Liver (tissue), 9 donors: Measurements from ENCODE around the gene ERFL. TPM values are rescaled to one million over a fixed set of nuclear protein-coding genes. Genes with fewer than 3 reads are reported as not detected.

Experiments
- DNase-seq: peaks from one replicate; pipeline ENCODE4 v3.0.0-alpha.2; 2017; ENCODE audit warnings: low spot score
- H3K27ac ChIP-seq, 2 donors: one replicate each; pipeline ENCODE4 v1.7.0; 2013; ENCODE audit warnings: inconsistent platforms in 2 of 2, low read length in 2 of 2, control low read depth in 1 of 2, low read depth in 1 of 2, mild to moderate bottlenecking in 1 of 2
- H3K27me3 ChIP-seq, 4 donors: one replicate each; pipeline versions ENCODE4 v1.6.1 to v1.7.0; 2013; ENCODE audit warnings: low read length in 3 of 4, inconsistent platforms in 1 of 4, mild to moderate bottlenecking in 1 of 4, moderate library complexity in 1 of 4; ENCODE audit not compliant: control insufficient read depth in 4 of 4, insufficient read depth in 4 of 4
- H3K36me3 ChIP-seq, 4 donors: one replicate each; pipeline versions ENCODE4 v1.6.1 to v1.7.0; 2013; ENCODE audit warnings: low read length in 3 of 4, mild to moderate bottlenecking in 3 of 4, low read depth in 1 of 4, moderate library complexity in 1 of 4; ENCODE audit not compliant: control insufficient read depth in 4 of 4, insufficient read depth in 3 of 4
- H3K4me1 ChIP-seq, 4 donors: one replicate each; pipeline versions ENCODE4 v1.6.1 to v1.7.0; 2013; ENCODE audit warnings: low read length in 3 of 4, mild to moderate bottlenecking in 3 of 4, moderate library complexity in 1 of 4; ENCODE audit not compliant: control insufficient read depth in 4 of 4, insufficient read depth in 4 of 4
- H3K4me3 ChIP-seq, 3 donors: one replicate each; pipeline versions ENCODE4 v1.6.1 to v1.7.0; 2013; ENCODE audit warnings: low read length in 3 of 3, control low read depth in 1 of 3, low read depth in 1 of 3, mild to moderate bottlenecking in 1 of 3
- H3K9ac ChIP-seq, 2 donors: one replicate each; pipeline ENCODE4 v1.7.0; 2013; ENCODE audit warnings: low read length in 2 of 2, mild to moderate bottlenecking in 2 of 2, moderate library complexity in 2 of 2, control low read depth in 1 of 2, low read depth in 1 of 2
- H3K9me3 ChIP-seq, 4 donors: one replicate each; pipeline versions ENCODE4 v1.6.1 to v1.7.0; 2013; ENCODE audit warnings: low read length in 3 of 4; ENCODE audit not compliant: control insufficient read depth in 4 of 4
- EGR1 ChIP-seq, 2 donors: IDR thresholded peaks; 2 replicates each; pipeline ENCODE4 v1.6.1; 2016 to 2018; ENCODE audit warnings: antibody characterized with exemption in 2 of 2, low read depth in 2 of 2
- GABPA ChIP-seq, 2 donors: IDR thresholded peaks in 1 of 2; conservative IDR thresholded peaks in 1 of 2; 2 replicates each; pipeline ENCODE4 v1.6.1; 2016; ENCODE audit warnings: antibody characterized with exemption in 2 of 2, mild to moderate bottlenecking in 1 of 2, moderate library complexity in 1 of 2
- HNF4A ChIP-seq, 2 donors: conservative IDR thresholded peaks; 2 replicates each; pipeline ENCODE4 v1.6.1; 2016; ENCODE audit warnings: antibody characterized with exemption in 2 of 2, mild to moderate bottlenecking in 2 of 2
- HNF4G ChIP-seq: IDR thresholded peaks from 2 replicates; pipeline ENCODE4 v1.6.1; 2016; ENCODE audit warnings: antibody characterized with exemption
- JUND ChIP-seq, 2 donors: IDR thresholded peaks; 2 replicates each; pipeline ENCODE4 v1.6.1; 2016; ENCODE audit warnings: antibody characterized with exemption in 2 of 2
- NR2F2 ChIP-seq: IDR thresholded peaks from 2 replicates; pipeline ENCODE4 v1.6.1; 2016; ENCODE audit warnings: antibody characterized with exemption
- RAD21 ChIP-seq, 2 donors: IDR thresholded peaks; 2 replicates each; pipeline ENCODE4 v1.6.1; 2016; ENCODE audit warnings: antibody characterized with exemption in 2 of 2, mild to moderate bottlenecking in 2 of 2
- RXRA ChIP-seq, 2 donors: IDR thresholded peaks; 2 replicates each; pipeline ENCODE4 v1.6.1; 2017 to 2018; ENCODE audit warnings: antibody characterized with exemption in 2 of 2, mild to moderate bottlenecking in 1 of 2
- SP1 ChIP-seq: IDR thresholded peaks from 2 replicates; pipeline ENCODE4 v1.6.1; 2018; ENCODE audit warnings: antibody characterized with exemption, mild to moderate bottlenecking
- TAF1 ChIP-seq: conservative IDR thresholded peaks from 2 replicates; pipeline ENCODE4 v1.6.1; 2016; ENCODE audit warnings: antibody characterized with exemption, mild to moderate bottlenecking
- YY1 ChIP-seq: IDR thresholded peaks from 2 replicates; pipeline ENCODE4 v1.6.1; 2016; ENCODE audit warnings: antibody characterized with exemption, mild to moderate bottlenecking
- WGBS: extraction: QIAGEN DNeasy Blood & Tissue Kit; methylation state at CpG from one replicate; pipeline ENCODE4 v1.1.7; 2013; 5-methylcytosine and 5-hydroxymethylcytosine counted together
- polyA plus RNA-seq, 2 donors: library from polyadenylated mRNA; stranded (reverse) in 1 of 2; unstranded in 1 of 2; fragments of 200-250 nt in 1 of 2; fragments of >200 nt in 1 of 2; fragmentation: Nextera tagmentation in 1 of 2; extraction: Ambion mirVana in 1 of 2; gene quantifications; one replicate each; pipeline versions ENCODE4 v1.2.1 to v1.2.3, GENCODE V29; 2013 to 2015
- total RNA-seq, 2 donors: library from RNA; depleted of rRNA; stranded (reverse); fragments of >200 nt; gene quantifications; one replicate each; pipeline ENCODE4 v1.2.3, GENCODE V29; 2014
- TF ChIP-seq, protein P1 (sequence below): IDR thresholded peaks from 2 replicates; pipeline ENCODE4 v1.6.1; 2016; ENCODE audit warnings: antibody characterized with exemption
- TF ChIP-seq, protein P2 (sequence below): fragments of 150-350 bp; IDR thresholded peaks from 2 replicates; pipeline ENCODE4 v1.5.1; 2017; ENCODE audit warnings: improper control_type of control experiment, low read depth, low read length; ENCODE audit not compliant: missing input control
- TF ChIP-seq, protein P3 (sequence below): IDR thresholded peaks from 2 replicates; pipeline ENCODE4 v1.6.1; 2016; ENCODE audit warnings: antibody characterized with exemption, mild to moderate bottlenecking
- TF ChIP-seq, protein P4 (sequence below): IDR thresholded peaks from 2 replicates; pipeline ENCODE4 v1.6.1; 2016; ENCODE audit warnings: antibody characterized with exemption
- donor health status: healthy.
- donor health status: healthy.
- donor health status: healthy.
- donor health status: healthy.
- donor health status: healthy.

Gene ERFL
- total and polyA plus RNA-seq, 4 donors: not detected

DNA sequence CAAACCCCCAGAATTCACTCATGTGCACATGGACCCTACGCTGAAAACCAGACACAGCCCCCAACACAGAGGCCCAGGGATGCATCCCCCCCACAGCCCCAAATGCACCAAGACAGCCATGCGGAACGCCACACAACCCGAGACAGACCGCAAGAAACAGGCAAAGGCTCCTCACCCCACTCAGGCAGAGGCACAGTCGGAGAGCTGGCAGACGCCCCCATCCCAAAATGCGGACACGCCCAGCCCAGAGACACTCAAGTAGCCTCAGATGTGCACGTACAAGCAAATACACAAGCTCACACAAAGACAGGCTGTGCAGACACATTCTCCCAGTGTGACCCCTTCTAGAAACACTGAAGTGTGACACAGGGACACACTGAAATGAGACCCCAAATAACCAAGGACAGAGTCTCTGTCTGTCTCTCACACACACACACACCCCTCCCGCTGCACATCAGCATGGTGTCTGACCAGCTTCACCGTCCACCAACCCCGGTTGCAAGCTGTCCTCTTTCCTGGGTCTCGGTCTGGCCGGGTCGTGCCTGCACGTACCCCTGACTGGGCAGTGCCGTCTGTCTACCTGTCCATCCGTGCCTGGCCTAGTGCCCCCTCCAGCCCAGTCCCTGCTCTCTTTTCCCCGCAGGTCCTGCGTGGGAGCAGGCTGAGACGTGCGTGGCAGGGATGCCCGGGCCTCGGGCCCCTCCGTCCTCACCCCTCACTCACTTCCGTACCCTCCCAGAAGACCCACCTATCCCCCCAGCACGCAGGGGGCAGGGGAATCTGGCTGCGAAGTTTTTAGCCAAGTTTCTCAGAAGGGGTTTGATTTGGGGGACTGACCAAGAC is 16.1 kb downstream of the ERFL start (continued):
- no peak for TF ChIP-seq EGR1 (IDR thresholded peaks at IDR 0.05; ENCODE audit: low read depth in 2 of 2)

DNA sequence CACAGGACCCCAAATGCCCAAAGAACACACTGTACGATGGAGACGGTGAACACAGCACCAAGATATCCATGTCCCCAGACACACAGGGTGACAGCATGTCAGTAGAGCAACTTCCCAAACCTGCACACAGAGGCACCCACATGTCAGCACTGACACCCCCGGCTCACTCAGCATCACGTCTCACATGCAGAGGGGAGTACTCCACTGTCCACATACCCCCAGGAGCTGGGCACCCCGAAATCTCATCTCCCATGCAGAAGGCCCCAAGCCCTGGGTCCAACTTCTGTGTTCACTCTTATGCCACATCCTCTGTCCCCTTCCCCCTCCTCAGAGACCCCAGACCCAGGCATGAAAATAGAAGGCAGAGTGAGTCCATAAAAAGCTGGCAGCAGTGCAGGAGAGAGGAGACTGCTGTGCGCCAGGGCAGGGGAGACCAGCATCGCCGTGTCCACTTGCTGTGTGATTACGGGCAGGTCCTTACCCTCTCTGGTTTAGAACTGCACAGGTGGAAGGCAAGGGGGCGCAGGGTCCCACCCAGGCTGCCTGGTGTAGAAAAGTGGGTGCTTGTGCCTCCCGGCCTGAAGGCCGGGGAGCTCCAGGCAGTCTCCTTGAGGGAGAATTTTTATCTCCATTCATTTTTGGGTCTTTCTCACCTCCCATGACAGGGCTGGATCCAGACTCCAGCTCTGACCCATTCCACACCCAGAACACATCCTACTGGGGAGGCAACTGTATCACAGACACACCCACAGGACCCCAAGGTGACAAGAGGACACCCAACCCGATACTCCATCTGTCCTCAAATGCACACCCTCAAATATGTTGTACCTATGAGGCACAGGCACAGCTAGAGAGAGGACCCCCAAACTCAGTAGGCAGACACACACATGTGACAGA is 17.0 kb downstream of the ERFL start:
- H3K9me3 ChIP-seq: no peaks in the 10 kb centered on the region
- 62% methylated on average over 13 of the region's 13 CpGs for WGBS
- H3K27me3 ChIP-seq: peaks cover 4 to 7% (median 5%) of the 10 kb centered on the region in 4 donors
- H3K4me1 ChIP-seq: peaks cover 0 to 3% (median 1%) of the 10 kb centered on the region in 4 donors
- H3K27ac ChIP-seq: no peak overlapping the region
- no peak overlapping the region for H3K9ac ChIP-seq
- H3K36me3 ChIP-seq: peaks cover 0 to 5% (median 2%) of the 10 kb centered on the region in 4 donors
- no peak for DNase-seq
- TF ChIP-seq, protein P1, sequence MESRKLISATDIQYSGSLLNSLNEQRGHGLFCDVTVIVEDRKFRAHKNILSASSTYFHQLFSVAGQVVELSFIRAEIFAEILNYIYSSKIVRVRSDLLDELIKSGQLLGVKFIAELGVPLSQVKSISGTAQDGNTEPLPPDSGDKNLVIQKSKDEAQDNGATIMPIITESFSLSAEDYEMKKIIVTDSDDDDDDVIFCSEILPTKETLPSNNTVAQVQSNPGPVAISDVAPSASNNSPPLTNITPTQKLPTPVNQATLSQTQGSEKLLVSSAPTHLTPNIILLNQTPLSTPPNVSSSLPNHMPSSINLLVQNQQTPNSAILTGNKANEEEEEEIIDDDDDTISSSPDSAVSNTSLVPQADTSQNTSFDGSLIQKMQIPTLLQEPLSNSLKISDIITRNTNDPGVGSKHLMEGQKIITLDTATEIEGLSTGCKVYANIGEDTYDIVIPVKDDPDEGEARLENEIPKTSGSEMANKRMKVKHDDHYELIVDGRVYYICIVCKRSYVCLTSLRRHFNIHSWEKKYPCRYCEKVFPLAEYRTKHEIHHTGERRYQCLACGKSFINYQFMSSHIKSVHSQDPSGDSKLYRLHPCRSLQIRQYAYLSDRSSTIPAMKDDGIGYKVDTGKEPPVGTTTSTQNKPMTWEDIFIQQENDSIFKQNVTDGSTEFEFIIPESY: no peak
- no peak for TF ChIP-seq HNF4A (conservative IDR thresholded peaks at IDR 0.05)
- TF ChIP-seq YY1: no peak
- TF ChIP-seq RXRA (IDR thresholded peaks at IDR 0.05): no peak
- no peak for TF ChIP-seq GABPA (IDR thresholded peaks at IDR 0.05 in 1 of 2, conservative IDR thresholded peaks at IDR 0.05 in 1 of 2)
- TF ChIP-seq NR2F2: no peak
- H3K4me3 ChIP-seq: no peak overlapping the region

DNA sequence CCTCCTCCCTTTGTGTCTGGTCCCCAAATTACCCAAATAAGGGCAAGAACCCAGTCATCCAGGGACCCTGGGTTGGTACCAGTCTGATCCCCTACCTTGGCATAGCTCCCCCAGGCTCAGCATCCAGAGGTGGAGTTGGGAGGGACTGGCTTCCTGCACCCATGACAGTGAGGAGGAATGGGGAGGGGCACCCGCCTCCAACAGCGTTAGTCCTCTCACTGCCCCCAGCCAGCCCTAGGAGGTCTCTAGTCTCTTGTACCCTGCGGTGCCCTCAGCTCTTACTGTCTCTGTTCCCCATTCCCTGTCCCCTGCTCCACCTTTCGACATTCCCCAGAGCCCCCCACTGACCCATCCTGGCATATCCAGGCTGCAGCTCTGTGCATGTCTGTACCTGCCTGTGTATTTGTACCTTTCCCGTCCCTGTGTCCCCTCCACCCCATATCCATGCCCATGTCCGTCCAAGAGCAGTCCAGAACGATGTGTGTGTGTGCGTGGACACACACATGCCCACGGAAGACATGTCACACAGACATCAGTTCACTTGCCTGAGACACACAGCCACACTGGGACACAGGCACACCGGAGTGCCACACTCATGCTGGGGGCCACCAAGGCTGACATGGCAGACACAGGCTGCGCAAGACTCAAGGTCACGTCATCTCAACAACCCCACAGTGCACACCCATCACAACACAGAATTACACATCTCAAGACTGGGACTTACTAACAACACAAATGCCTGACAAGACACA is 17.8 kb downstream of the ERFL start:
- Histone ChIP-seq H3K9me3 (no peaks in the 10 kb centered on the region), H3K4me1 (peaks cover 0 to 3% (median 1%) of the 10 kb centered on the region in 4 donors), H3K27ac (no peak overlapping the region), H3K36me3 (peaks cover 0 to 12% (median 3%) of the 10 kb centered on the region in 4 donors), H3K27me3 (peaks cover under 1 to 7% (median 3%) of the 10 kb centered on the region in 4 donors), H3K4me3 (no peak overlapping the region), H3K9ac (no peak overlapping the region)
- WGBS: 65% methylated on average over 12 of the region's 12 CpGs
- DNase-seq: no peak
- TF ChIP-seq YY1 (no peak), SP1 (no peak), TAF1 (no peak), GABPA (IDR thresholded peaks at IDR 0.05 in 1 of 2, conservative IDR thresholded peaks at IDR 0.05 in 1 of 2) (no peak), HNF4G (no peak), RAD21 (IDR thresholded peaks at IDR 0.05) (no peak), JUND (IDR thresholded peaks at IDR 0.05) (no peak), NR2F2 (no peak), EGR1 (IDR thresholded peaks at IDR 0.05; ENCODE audit: low read depth in 2 of 2) (no peak)
- TF ChIP-seq, protein P2, sequence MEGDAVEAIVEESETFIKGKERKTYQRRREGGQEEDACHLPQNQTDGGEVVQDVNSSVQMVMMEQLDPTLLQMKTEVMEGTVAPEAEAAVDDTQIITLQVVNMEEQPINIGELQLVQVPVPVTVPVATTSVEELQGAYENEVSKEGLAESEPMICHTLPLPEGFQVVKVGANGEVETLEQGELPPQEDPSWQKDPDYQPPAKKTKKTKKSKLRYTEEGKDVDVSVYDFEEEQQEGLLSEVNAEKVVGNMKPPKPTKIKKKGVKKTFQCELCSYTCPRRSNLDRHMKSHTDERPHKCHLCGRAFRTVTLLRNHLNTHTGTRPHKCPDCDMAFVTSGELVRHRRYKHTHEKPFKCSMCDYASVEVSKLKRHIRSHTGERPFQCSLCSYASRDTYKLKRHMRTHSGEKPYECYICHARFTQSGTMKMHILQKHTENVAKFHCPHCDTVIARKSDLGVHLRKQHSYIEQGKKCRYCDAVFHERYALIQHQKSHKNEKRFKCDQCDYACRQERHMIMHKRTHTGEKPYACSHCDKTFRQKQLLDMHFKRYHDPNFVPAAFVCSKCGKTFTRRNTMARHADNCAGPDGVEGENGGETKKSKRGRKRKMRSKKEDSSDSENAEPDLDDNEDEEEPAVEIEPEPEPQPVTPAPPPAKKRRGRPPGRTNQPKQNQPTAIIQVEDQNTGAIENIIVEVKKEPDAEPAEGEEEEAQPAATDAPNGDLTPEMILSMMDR: no peak
- TF ChIP-seq, protein P3, sequence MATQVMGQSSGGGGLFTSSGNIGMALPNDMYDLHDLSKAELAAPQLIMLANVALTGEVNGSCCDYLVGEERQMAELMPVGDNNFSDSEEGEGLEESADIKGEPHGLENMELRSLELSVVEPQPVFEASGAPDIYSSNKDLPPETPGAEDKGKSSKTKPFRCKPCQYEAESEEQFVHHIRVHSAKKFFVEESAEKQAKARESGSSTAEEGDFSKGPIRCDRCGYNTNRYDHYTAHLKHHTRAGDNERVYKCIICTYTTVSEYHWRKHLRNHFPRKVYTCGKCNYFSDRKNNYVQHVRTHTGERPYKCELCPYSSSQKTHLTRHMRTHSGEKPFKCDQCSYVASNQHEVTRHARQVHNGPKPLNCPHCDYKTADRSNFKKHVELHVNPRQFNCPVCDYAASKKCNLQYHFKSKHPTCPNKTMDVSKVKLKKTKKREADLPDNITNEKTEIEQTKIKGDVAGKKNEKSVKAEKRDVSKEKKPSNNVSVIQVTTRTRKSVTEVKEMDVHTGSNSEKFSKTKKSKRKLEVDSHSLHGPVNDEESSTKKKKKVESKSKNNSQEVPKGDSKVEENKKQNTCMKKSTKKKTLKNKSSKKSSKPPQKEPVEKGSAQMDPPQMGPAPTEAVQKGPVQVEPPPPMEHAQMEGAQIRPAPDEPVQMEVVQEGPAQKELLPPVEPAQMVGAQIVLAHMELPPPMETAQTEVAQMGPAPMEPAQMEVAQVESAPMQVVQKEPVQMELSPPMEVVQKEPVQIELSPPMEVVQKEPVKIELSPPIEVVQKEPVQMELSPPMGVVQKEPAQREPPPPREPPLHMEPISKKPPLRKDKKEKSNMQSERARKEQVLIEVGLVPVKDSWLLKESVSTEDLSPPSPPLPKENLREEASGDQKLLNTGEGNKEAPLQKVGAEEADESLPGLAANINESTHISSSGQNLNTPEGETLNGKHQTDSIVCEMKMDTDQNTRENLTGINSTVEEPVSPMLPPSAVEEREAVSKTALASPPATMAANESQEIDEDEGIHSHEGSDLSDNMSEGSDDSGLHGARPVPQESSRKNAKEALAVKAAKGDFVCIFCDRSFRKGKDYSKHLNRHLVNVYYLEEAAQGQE: no peak
- TF ChIP-seq, protein P1: no peak
- TF ChIP-seq, protein P4, sequence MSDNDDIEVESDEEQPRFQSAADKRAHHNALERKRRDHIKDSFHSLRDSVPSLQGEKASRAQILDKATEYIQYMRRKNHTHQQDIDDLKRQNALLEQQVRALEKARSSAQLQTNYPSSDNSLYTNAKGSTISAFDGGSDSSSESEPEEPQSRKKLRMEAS: no peak
